NK-92 treated with Interleukin-12 subunit alpha and Interleukin-12 subunit beta, amount 100 ng/mL, for 24 hours (cell line): ENCODE measurements around the gene INHBA.

Experiments used
- DNase-seq: peaks from one replicate; lab custom pipeline; 2025; lab: John Stamatoyannopoulos, UW

INHBA gene

DNA sequence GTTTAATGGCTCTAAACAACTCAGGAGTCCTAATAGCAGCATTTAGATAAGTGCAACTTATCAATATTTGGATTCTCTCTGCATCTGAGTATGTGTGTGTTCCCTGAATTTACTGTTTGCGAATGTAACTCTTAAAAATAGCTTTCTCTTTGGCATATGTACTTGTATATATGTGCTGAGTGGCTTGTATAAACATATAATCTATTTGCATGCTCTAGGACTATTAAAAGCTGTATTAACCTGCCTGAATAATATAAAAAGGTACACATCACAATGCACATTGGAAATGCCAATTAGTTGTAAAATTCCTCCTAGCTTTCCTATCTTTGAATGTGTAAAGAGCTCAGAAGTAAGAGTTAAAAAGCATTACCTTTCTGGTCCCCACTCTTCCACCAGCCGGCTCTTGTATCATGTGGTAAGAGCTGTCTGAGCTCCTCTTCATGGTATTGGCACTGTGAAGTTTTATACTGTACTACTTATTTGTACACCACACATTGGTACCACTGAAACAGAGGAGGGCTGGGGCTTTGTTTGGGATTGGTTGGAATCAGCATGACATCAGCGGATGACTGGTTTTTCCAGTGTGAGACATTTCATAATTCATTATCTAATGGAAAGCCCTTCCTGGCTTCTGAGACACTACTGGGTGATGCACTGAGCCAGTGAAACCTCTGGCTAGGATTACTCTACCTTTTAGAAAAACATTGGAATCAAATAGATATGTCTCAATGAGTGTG, at the start of gene INHBA:
Gene INHBA (minus strand): TSS at position 456 of the 737 bp plus-strand sequence. CDS start 2,716 bp downstream, outside the sequence.
- no peak for DNase-seq

DNA sequence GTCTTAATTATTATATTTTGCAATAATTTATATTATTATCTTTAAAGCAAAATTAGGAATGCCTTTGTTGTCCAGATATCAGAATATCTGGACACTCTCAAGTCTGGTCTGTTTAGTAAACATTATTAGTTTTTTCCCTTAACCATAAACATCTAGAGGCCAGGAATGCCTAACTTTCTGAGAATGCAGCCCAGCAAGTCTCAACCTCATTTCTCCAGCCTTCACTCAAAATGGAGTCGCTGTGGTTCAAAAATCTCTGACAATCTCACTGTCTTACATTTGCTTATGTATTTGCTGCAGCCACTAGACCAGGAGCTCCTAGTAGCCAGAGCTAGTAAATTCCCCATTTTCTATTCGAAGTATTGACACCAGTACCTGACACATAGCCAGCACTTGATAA, 49.7 kb upstream of the INHBA start:
- DNase-seq = no peak

DNA sequence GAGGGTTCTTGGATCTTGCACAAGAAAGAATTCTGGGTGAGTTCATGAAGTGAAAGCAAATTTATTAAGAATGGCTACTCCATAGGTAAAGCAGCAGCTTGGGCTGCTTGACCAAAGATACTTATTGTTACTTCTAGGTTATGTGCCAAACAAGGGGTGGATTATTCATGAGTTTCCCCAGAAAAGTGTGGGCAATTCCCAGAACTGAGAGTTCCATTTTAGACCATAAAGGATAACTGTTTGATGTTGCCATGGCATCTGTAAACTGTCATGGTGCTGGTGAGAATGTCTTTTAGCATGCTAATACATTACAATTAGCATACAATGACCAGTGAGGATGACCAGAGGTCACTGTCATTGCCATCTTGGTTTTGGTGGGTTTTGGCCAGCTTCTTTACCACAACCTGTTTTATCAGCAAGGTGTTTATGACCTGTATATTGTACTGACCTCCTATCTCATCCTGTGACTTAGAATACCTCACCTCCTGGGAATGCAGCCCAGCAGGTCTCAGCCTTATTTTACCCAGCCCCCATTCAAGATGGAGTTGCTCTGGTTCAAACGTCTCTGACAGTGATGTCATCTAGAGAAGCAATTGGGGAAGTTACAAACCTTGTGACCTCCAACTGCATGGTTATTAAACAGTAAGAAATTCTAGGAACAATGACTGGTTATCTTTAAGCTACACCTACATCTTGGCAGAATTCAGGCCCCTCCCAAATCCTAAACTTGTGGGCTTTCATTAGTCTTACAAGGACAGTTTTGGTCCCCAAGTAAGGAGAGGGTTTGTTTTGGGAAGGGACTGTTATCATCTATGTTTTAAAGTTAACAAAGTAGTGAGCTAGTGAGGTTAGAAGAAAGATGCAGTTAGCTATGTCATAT, 48.0 kb upstream of the INHBA start:
- no peak for DNase-seq

DNA sequence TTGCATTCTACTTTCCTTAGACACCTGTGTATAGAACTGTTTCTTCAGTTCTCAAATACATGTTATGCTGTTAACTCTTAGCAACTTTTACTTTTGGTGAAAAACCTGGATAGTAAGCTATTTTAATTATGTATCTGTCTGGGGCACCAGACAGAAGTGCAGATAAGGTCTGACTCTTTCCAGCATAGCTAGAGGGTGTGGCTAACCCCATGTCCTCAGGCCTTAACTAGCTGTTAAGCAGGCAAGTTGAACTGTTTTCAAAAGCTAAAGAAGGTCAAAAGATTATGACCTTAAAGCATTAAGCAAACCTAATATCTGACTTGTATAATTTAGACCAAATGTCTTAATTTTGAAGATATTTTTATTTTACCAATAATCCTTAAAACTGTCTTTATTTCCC, 45.1 kb upstream of the INHBA start:
- no peak for DNase-seq

DNA sequence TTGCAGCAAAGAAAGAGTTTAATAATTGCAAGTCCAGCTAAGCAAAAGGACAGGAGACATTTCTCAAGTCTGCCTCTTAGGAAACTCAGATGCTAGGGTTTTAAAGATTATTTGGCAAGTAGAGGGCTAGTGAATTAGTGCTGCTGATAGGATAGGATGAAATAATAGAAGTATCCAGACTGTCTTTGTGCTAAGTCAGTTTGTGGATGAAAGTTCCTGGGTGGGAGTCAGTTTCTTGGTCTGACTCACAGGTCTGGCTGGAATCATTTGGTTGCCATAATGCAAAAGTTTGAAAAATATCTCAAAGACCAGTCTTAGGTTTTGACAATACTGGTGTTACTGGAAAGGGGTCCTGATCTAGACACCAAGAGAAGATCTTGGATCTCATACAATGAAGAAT, 42.6 kb upstream of the INHBA start:
- DNase-seq = no peak

DNA sequence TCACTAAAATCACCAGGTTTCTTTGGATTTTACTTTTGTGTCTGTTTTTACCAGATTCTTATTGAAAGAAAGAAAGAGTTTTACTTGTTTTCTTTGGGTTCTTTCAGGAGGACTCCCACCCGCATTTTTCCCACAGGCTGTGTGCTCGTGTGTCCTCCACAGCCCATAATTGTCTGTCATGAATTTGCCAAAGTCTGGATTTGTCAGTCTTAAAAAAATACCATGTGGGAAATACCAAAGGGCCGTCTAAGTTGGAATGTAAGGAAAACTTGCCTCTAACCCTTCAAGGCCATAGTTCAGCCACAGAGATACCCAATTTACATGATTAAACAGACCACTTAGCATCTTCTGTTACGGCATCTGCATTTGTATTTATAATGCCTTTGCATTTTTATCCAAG, 41.3 kb upstream of the INHBA start:
- no peak for DNase-seq

DNA sequence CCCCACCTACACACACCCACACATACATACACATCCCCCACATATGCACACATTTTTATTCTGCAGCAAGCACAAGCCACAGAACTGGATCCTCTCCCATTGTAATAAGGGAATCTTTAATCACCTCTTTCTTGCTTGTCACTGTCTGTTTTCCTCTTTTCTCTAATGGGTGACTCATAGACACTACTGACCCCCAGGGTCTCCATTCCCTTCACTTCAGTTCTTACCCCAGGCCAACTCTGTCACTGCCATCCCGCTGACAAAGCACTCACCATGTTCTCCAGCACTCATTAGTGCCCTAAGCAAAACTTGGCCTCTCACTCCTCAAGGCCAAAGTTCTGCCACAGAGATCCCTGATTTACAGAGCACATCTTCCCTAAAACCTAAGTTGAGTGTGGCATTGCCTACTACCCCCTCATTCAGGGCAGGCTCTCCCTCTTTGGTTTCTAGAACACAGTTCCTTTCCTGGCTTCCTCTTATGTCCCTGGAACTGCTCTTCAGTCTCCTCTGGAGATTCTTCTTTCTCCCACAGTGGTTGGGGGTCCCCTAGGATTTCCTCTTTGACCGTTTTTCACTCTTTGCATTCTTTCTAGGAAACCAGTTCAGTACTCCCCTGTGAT, 39.6 kb upstream of the INHBA start:
- no peak for DNase-seq

DNA sequence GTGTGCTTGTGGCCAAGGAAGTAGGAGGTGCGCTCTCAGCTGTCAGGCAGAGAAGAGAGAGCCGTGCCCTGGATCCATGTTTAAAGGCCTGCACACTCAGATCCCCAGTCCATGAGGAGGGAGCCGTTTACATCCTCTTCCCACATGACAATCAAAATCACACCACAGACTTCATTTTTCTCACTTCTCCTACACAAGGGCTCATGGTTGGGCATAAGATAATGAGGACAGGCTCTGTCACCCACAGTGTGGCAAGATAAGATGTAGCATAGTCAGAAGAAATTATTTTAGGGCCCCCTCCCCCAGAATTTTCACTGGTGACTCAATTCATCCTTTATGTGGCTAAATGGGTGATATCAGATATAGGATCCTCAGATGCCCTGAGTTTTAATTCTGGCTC, 35.9 kb upstream of the INHBA start:
- DNase-seq = no peak

DNA sequence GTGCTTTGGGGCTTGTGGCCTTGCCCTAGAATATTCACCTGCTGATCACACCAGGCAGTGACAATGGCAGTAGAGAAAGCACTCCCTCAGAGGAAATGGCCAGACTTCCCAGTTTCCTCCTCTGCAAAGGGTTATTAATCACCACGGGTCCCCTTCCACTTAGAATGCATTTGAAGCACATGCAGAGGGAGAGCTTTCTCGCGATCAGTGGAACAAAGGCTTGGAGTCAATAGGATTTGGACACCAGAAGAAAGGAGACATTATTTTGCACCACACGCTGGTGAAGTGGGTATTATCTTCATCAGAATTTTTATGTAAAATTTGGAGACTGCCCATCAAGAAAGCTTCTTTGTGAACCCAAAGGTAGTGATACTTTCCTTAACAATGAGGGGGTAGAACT, 35.4 kb upstream of the INHBA start:
- no peak for DNase-seq

GRCh38 chr7:41735206-41735605, 32.3 kb upstream of the INHBA start:
- DNase-seq = no peak

DNA sequence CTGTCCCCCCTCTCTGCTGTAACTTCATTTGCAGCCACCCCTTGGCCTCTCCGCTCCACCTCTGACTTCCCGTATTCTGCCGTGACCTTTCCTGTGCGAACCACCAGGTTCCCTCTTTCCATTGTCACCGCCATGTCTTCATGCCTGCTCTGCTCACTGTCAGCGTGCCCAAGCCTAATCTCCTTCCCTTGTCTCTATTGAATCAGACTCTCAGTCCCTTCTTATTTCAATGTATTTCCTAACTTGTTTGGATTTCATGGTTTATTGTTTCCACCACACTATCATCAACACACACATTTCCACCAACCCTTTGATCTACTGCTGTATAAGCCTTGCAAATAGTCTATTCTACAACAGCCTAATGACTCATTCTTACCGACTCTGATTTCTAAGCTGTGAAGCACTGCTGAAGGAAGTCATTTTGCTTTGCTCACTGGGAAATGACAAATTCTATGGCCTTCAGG, 30.0 kb upstream of the INHBA start:
- no peak for DNase-seq

GRCh38 chr7:41732436-41732785, 29.5 kb upstream of the INHBA start:
- no peak for DNase-seq

DNA sequence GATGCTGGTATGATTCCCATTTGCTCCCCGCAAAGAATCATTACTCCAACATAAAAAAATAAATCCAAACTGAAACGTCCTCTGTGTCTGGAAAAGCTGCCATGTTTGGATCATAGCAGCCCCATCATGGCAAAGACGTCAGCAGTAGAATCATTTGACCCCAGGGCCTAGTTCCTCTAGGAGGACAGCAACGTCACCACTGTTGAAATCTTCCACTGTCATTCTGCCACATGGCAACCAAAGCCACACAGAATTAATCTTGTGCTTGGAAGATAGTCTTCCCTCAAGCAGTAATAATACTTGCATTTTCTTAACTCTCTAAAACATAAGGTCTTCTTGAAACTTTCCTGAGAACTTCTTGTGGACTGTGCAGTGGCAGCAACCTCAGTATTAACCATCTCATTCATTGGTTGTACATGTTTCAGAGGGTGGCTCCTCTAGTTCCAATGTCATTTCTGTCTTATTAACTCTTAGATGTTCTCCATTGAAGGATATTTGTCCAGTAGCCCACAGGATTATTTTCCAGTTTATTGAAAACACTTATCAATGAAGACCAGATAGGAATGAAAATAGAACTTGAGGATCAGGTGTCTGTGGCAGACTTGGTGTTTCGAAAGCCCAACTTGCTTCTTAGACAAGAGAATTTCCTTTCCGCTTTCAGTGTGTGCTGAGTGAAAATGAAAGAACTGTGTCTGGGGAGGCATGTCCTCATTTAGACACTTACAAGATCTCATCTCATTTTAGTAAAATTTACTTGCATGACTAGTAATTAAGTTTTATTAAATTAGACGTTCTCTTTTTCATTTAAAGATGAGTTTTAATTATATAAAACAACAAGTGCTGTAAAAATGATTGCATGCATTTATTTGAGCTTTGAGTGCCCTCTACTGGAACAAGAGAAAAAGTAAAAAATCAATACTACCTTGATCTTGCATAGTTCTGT, 28.9 kb upstream of the INHBA start:
- DNase-seq = no peak

DNA sequence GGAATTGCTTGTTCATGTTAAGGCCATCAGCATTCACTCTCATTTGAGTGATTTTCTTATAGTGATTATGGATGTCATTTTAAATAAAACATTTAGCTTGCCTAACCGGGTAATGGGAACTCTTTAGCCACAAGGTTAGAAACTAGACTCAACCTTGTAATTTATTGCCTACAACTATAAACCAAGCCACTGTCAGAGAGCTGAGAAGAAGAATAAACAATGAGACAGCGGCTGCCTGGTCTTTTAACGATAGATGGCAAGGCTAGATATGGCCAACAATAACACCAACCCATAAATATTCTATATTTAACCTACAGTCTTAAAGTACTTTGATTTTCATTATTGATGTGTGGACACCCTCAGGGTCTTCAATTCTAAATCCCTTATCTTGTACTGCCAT, 27.8 kb upstream of the INHBA start:
- DNase-seq = no peak

GRCh38 chr7:41730161-41730560, 27.3 kb upstream of the INHBA start:
- DNase-seq = no peak

DNA sequence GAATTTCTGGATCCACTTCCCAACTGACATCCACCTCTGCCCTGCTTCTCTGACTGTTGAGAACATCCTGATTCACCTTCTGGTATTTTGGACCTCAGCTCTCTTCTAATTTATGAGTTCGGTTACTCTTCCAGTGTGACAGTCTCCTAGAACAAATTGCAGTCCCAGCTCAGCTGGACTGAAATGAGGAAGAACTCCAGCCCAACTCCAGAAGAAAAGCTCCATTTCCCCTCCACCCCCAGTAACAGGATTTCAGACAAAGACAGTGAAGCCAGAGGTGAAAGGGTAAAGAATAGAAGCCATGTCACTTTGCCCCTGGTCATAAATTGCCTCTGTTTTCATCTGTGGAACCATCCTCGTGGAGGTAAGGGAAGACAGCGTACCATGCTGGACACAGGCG, 26.2 kb upstream of the INHBA start:
- DNase-seq = no peak

- no peak for DNase-seq
Measured at GRCh38 chr7:41725013-41725412, 22.1 kb upstream of the INHBA start.

GRCh38 chr7:41720886-41721285, 18.0 kb upstream of the INHBA start:
- no peak for DNase-seq

- DNase-seq = no peak
Measured at GRCh38 chr7:41720046-41720445, 17.2 kb upstream of the INHBA start.

GRCh38 chr7:41716691-41717090, 13.8 kb upstream of the INHBA start:
- no peak for DNase-seq

DNA sequence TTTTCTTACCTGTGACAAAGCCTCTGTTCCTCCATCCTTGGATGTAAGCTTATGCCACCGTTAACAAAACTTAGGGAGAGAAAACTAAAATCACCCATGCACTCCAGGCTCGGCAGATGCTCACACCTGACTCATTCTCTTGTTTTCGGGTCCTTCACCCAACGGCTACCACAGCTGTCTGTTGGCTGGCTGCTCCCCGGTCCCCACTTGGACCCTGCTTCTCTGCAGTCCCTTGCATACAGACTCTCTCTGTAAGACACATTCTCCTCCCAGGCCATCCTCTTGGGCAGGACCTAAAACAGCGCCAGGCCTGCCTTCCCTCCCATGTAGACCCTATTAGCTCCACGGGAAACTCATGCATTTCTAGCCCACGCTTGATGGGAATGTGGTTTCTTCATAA, 12.1 kb upstream of the INHBA start:
- no peak for DNase-seq
